DND-41 (cell line): ENCODE results near the gene GATAD2B.

ENCODE experiments used
- EZH2 ChIP-seq: IDR thresholded peaks from 3 replicates; pipeline ENCODE4 v1.6.1; 2012; ENCODE audit warnings: borderline replicate concordance, low read depth, mild to moderate bottlenecking, moderate library complexity, low read length, inconsistent platforms; ENCODE audit not compliant: severe bottlenecking
- TF ChIP-seq, protein P1 (sequence below): IDR thresholded peaks from 2 replicates; pipeline ENCODE4 v1.5.1; 2012; ENCODE audit warnings: borderline replicate concordance, low read length, moderate library complexity, mild to moderate bottlenecking; ENCODE audit not compliant: poor library complexity, severe bottlenecking; ENCODE audit errors: extremely low read depth

DNA sequence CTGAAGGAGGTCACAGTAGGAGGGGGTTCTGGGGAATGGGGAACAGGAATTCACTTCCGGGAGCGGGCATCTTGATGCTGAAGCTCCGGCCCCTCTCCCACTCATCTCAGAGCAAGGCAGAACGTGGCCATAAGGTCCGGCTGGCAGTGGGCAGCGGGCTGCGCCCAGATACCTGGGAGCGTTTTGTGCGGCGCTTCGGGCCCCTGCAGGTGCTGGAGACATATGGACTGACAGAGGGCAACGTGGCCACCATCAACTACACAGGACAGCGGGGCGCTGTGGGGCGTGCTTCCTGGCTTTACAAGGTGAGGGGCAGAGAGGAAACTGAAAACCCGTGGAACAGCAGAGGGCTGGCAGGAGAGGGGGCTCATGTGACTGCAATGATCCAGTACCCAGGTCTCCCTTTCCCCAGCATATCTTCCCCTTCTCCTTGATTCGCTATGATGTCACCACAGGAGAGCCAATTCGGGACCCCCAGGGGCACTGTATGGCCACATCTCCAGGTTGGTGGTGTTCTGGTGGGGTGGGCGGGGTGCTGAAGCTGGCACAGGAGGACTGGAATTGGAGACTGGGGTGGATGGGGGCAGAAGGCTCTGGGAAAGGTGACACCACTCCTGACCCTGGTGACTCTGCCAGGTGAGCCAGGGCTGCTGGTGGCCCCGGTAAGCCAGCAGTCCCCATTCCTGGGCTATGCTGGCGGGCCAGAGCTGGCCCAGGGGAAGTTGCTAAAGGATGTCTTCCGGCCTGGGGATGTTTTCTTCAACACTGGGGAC lies 144.5 kb downstream of the GATAD2B start:
- TF ChIP-seq, protein P1, sequence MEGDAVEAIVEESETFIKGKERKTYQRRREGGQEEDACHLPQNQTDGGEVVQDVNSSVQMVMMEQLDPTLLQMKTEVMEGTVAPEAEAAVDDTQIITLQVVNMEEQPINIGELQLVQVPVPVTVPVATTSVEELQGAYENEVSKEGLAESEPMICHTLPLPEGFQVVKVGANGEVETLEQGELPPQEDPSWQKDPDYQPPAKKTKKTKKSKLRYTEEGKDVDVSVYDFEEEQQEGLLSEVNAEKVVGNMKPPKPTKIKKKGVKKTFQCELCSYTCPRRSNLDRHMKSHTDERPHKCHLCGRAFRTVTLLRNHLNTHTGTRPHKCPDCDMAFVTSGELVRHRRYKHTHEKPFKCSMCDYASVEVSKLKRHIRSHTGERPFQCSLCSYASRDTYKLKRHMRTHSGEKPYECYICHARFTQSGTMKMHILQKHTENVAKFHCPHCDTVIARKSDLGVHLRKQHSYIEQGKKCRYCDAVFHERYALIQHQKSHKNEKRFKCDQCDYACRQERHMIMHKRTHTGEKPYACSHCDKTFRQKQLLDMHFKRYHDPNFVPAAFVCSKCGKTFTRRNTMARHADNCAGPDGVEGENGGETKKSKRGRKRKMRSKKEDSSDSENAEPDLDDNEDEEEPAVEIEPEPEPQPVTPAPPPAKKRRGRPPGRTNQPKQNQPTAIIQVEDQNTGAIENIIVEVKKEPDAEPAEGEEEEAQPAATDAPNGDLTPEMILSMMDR: no peak
- TF ChIP-seq EZH2: no peak
